K562 (cell line): ENCODE results near the gene STRA6. TPM values are rescaled to one million over a fixed set of nuclear protein-coding genes. Genes with fewer than 3 reads are reported as not detected.
A peak's percentile ranks its signal among the peaks of the same experiment; 100 is the strongest.

Experiments used
- ATAC-seq: fragments of 200-7000 bp; cut with Tn5 transposase; 3 replicates; pipeline ENCODE4 v1.9.1; 2020; ENCODE audit warnings: moderate library complexity
- BruUV-seq: library from RNA; stranded (reverse); fragments of 400-500 nt; replicated peaks from 2 replicates; lab custom pipeline; 2021; lab: Mats Ljungman, UMichigan
- CTCF ChIA-PET: fragments of 300-600 bp; formaldehyde crosslinking; extraction: SDS; loops from one replicate; lab custom pipeline; 2021; ENCODE audit warnings: low intra/inter-chr PET ratio; lab: Yijun Ruan, JAX
- POLR2A ChIA-PET: fragments of 300-600, 350-650 bp; sonication (Branson Sonifier 250); formaldehyde crosslinking; extraction: SDS; loops from one replicate; lab custom pipeline; 2021; ENCODE audit warnings: antibody characterized with exemption, inconsistent platforms; lab: Yijun Ruan, JAX
- DNase-seq, 4 experiments: peaks; one replicate each; pipeline versions ENCODE4 v3.0.0 to v3.0.0-alpha.2; 2011 to 2018; ENCODE audit warnings: low spot score in 3 of 4, mixed read lengths in 3 of 4; ENCODE audit errors: extremely low read depth in 1 of 4
- FAIRE-seq: peaks from 2 replicates; lab custom pipeline; 2011; peaks lifted over from hg19 to GRCh38; lab: Jason Lieb, UNC
- H2AFZ ChIP-seq: 2 replicates; pipeline ENCODE4 v1.6.0; 2011; ENCODE audit warnings: low read depth, low read length, control low read depth, inconsistent platforms
- H3K27ac ChIP-seq: fragments of 200-600 bp; 3 replicates; pipeline ENCODE4 v1.8.0; 2011; ENCODE audit warnings: low read depth, mild to moderate bottlenecking, control low read depth, inconsistent platforms, low read length, moderate library complexity, mixed read lengths; ENCODE audit errors: extremely low read depth
- H3K27me3 ChIP-seq, 2 experiments: fragments of 300-600 bp in 1 of 2; 2 replicates in 1 of 2; 3 replicates in 1 of 2; pipeline versions ENCODE4 v1.6.0 to v1.8.0; 2011; ENCODE audit warnings: inconsistent platforms in 2 of 2, low read length in 2 of 2, mild to moderate bottlenecking in 1 of 2, mixed read lengths in 1 of 2, moderate library complexity in 1 of 2; ENCODE audit not compliant: control insufficient read depth in 2 of 2, insufficient read depth in 2 of 2
- H3K36me3 ChIP-seq: fragments of 300-600 bp; 3 replicates; pipeline ENCODE4 v1.8.0; 2011; ENCODE audit warnings: mild to moderate bottlenecking, low read length, inconsistent platforms; ENCODE audit not compliant: control insufficient read depth, insufficient read depth
- H3K4me1 ChIP-seq, 2 experiments: fragments of 200-600 bp in 1 of 2; replicated peaks in 1 of 2; 2 replicates in 1 of 2; 3 replicates in 1 of 2; pipeline versions ENCODE4 v1.5.1 to v1.8.0; 2011; ENCODE audit warnings: inconsistent platforms in 2 of 2, low read length in 2 of 2, mild to moderate bottlenecking in 1 of 2, mixed read lengths in 1 of 2, moderate library complexity in 1 of 2; ENCODE audit not compliant: control insufficient read depth in 2 of 2, insufficient read depth in 2 of 2
- H3K4me2 ChIP-seq: 2 replicates; pipeline ENCODE4 v1.6.1; 2011; ENCODE audit warnings: low read length, control low read depth, inconsistent platforms, mixed read lengths; ENCODE audit not compliant: insufficient read depth
- H3K4me3 ChIP-seq: fragments of 200-600 bp; sonication (generic), shearing (Covaris generic); 2 replicates; pipeline ENCODE4 v1.5.1; 2016; ENCODE audit warnings: control low read depth, inconsistent platforms
- H3K79me2 ChIP-seq: fragments of 200-600 bp; 3 replicates; pipeline ENCODE4 v1.8.0; 2011; ENCODE audit warnings: low read length, inconsistent platforms; ENCODE audit not compliant: control insufficient read depth, insufficient read depth
- H3K9ac ChIP-seq, 2 experiments: 2 replicates each; pipeline versions ENCODE4 v1.6.0 to v1.6.1; 2011; ENCODE audit warnings: low read depth in 2 of 2, low read length in 2 of 2, control low read depth in 1 of 2, inconsistent platforms in 1 of 2, mild to moderate bottlenecking in 1 of 2, mixed read lengths in 1 of 2; ENCODE audit not compliant: insufficient read depth in 1 of 2
- H3K9me1 ChIP-seq: one replicate; pipeline ENCODE4 v1.6.0; 2011; ENCODE audit warnings: inconsistent platforms, mild to moderate bottlenecking, low read length, moderate library complexity; ENCODE audit not compliant: control insufficient read depth, insufficient read depth
- H3K9me3 ChIP-seq: replicated peaks from 2 replicates; pipeline ENCODE4 v1.5.1; 2011; ENCODE audit warnings: low read depth, low read length, inconsistent platforms; ENCODE audit not compliant: control insufficient read depth, insufficient read depth
- H4K20me1 ChIP-seq: replicated peaks from 2 replicates; pipeline ENCODE4 v1.6.1; 2011; ENCODE audit warnings: low read length, inconsistent platforms, mixed read lengths; ENCODE audit not compliant: control insufficient read depth, insufficient read depth
- BACH1 ChIP-seq: fragments of 200-800 bp; sonication (Bioruptor generic); IDR thresholded peaks from 2 replicates; pipeline ENCODE4 v1.6.1; 2016; ENCODE audit warnings: missing genetic modification characterization, missing compliant biosample characterization
- FOXJ3 ChIP-seq: sonication (generic); formaldehyde crosslinking; IDR thresholded peaks from 2 replicates; pipeline ENCODE4 v1.4.0; 2020; ENCODE audit warnings: mild to moderate bottlenecking, missing genetic modification reagents
- GATA2 ChIP-seq: sonication (generic); formaldehyde crosslinking; IDR thresholded peaks from 2 replicates; pipeline ENCODE4 v1.4.0; 2020; ENCODE audit warnings: mild to moderate bottlenecking, missing genetic modification reagents
- KLF13 ChIP-seq: fragments of 450-650 bp; IDR thresholded peaks from 2 replicates; pipeline ENCODE4 v1.6.1; 2016; ENCODE audit warnings: missing genetic modification characterization, low read depth, mild to moderate bottlenecking, missing compliant biosample characterization, moderate library complexity, borderline replicate concordance
- NEUROD1 ChIP-seq: fragments of 150-350 bp; IDR thresholded peaks from 2 replicates; pipeline ENCODE4 v1.6.1; 2014; ENCODE audit warnings: borderline replicate concordance, low read length, low read depth; ENCODE audit not compliant: partially characterized antibody
- TAF1 ChIP-seq: IDR thresholded peaks from 2 replicates; pipeline ENCODE4 v1.6.1; 2011; ENCODE audit warnings: mild to moderate bottlenecking, low read length, moderate library complexity; ENCODE audit not compliant: insufficient read depth, control insufficient read depth, severe bottlenecking; ENCODE audit errors: extremely low read depth
- TCF3 ChIP-seq: sonication (generic); formaldehyde crosslinking; IDR thresholded peaks from 2 replicates; pipeline ENCODE4 v1.4.0; 2020; ENCODE audit warnings: mild to moderate bottlenecking, missing genetic modification reagents
- ZFP36 ChIP-seq: fragments of 150-350 bp; IDR thresholded peaks from 2 replicates; pipeline ENCODE4 v1.6.1; 2018; ENCODE audit warnings: low read length, low read depth; ENCODE audit not compliant: partially characterized antibody
- ZNF174 ChIP-seq: fragments of 250-450 bp; sonication (Bioruptor Pico); IDR thresholded peaks from 2 replicates; pipeline ENCODE4 v1.4.0; 2020; ENCODE audit warnings: mild to moderate bottlenecking
- WGBS: fragments of 100-300 bp; shearing (Covaris generic); methylation state at CpG from one replicate; pipeline ENCODE4 v1.1.6; 2016; ENCODE audit warnings: low coverage, mixed read lengths; ENCODE audit not compliant: insufficient coverage; ENCODE audit errors: missing lambda C conversion rate; 5-methylcytosine and 5-hydroxymethylcytosine counted together
- in situ Hi-C: fragments of 300-500 bp; cut with MboI; formaldehyde crosslinking; loops from 4 replicates; pipeline ENCODE4 v1.15.0; 2018; ENCODE audit warnings: inconsistent platforms, mixed read lengths
- intact Hi-C: fragments of 100-400 bp; cut with micrococcal nuclease; formaldehyde crosslinking; loops from 2 replicates; pipeline ENCODE4 v1.14.2; 2022
- polyA plus RNA-seq, 8 experiments: library from polyadenylated mRNA; depleted of rRNA in 4 of 8; stranded (reverse) in 5 of 8; unstranded in 3 of 8; fragments of >200 nt; fragmentation: Nextera tagmentation in 2 of 8; fragmentation: Illumina TruSeq in 1 of 8; extraction: Ambion mirVana in 2 of 8; extraction: Trizol in 1 of 8; gene quantifications; 2 replicates each; pipeline versions ENCODE4 v1.2.1 to v1.2.3, GENCODE V29; 2011 to 2014; ENCODE audit warnings: inconsistent platforms in 1 of 8, missing spikeins in 1 of 8
- total RNA-seq, 7 experiments: library from RNA; depleted of rRNA in 6 of 7; stranded (reverse); fragments of >200 nt in 6 of 7; fragmentation: Illumina TruSeq in 2 of 7; extraction: Trizol in 2 of 7; gene quantifications; 2 replicates each; pipeline versions ENCODE4 v1.2.1 to v1.2.3, GENCODE V29; 2011 to 2021; ENCODE audit warnings: low replicate concordance in 1 of 7
- TF ChIP-seq, protein P1 (sequence below): IDR thresholded peaks from 3 replicates; pipeline ENCODE4 v1.6.1; 2011; ENCODE audit warnings: borderline replicate concordance, mild to moderate bottlenecking, moderate library complexity; ENCODE audit not compliant: insufficient read length; ENCODE audit errors: extremely low read depth
- TF ChIP-seq, protein P2 (sequence below): conservative IDR thresholded peaks from 2 replicates; pipeline ENCODE4 v1.6.1; 2011; ENCODE audit warnings: low read depth, mild to moderate bottlenecking, low read length; ENCODE audit not compliant: control insufficient read depth

The STRA6 gene
- total and polyA plus RNA-seq, 9 of the 15 experiments (the other 6 are each of a cell fraction or from before 2014, with no cell fraction given): 0.04 to 2.0 (median 0.43) TPM; not detected in 2

DNA sequence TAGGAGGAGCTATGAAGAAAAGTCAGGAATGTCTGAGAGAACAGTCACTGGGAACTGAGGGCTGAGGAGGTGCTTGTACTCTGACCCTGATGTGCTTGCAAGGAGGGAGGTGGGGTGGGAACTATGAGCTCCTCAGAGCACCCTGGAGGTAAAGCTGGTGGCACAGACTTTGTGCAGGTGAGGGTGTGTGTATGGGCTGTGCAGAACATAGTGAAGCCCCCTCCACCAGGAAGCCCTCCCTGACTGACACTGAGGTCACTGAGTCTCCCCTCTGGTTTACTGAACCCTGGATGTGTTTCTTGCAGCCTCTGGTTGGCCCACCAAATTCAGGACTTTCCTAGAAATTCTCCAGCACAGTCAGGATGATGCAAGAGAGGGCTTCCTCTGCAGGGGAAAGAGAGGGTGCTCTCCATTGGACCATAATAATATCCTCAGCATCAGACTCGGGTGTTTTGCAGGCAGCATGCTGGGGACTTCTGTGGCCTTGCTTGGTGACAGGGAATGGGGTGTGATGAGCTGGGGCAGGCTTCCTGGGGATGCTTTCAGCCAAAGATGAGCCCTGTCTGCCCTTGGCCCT lies 30.5 kb downstream of the STRA6 start:
- peaks cover 2% of the 10 kb centered on the region; the same call in 1 of the 2 replicates for H4K20me1 ChIP-seq
- CTCF ChIA-PET: no interaction called here
- no peaks in the 10 kb centered on the region for H3K9me1 ChIP-seq
- H2AFZ ChIP-seq: no peak overlapping the region
- FAIRE-seq (no peak), DNase-seq (no peak), ATAC-seq (no peak)
- H3K27ac ChIP-seq: no peak overlapping the region
- no peak overlapping the region for H3K4me3 ChIP-seq
- peaks cover 0 to 14% of the 10 kb centered on the region in 2 experiments; a peak in 2 of 5 replicates for H3K4me1 ChIP-seq
- no peak overlapping the region for H3K4me2 ChIP-seq
- 0% methylated on average over 1 of the region's 1 CpG for WGBS
- no peak overlapping the region for H3K9ac ChIP-seq
- in situ Hi-C loops (no loop called here), intact Hi-C loops (no loop called here)
- POLR2A ChIA-PET: no interaction called here
- no peaks in the 10 kb centered on the region for H3K9me3 ChIP-seq
- H3K36me3 ChIP-seq: no peaks in the 10 kb centered on the region
- no peaks in the 10 kb centered on the region for H3K79me2 ChIP-seq
- no TSS peak for BruUV-seq
- peaks cover 29 to 87% of the 10 kb centered on the region in 2 experiments; a peak in 4 of 5 replicates for H3K27me3 ChIP-seq
- TF ChIP-seq TAF1 (no peak), BACH1 (no peak), KLF13 (no peak), TCF3 (CRISPR knock-in tag) (no peak), ZNF174 (CRISPR knock-in tag) (no peak), FOXJ3 (CRISPR knock-in tag) (no peak), ZFP36 (peak; percentile 94), NEUROD1 (no peak), GATA2 (no peak)
- TF ChIP-seq, protein P1, sequence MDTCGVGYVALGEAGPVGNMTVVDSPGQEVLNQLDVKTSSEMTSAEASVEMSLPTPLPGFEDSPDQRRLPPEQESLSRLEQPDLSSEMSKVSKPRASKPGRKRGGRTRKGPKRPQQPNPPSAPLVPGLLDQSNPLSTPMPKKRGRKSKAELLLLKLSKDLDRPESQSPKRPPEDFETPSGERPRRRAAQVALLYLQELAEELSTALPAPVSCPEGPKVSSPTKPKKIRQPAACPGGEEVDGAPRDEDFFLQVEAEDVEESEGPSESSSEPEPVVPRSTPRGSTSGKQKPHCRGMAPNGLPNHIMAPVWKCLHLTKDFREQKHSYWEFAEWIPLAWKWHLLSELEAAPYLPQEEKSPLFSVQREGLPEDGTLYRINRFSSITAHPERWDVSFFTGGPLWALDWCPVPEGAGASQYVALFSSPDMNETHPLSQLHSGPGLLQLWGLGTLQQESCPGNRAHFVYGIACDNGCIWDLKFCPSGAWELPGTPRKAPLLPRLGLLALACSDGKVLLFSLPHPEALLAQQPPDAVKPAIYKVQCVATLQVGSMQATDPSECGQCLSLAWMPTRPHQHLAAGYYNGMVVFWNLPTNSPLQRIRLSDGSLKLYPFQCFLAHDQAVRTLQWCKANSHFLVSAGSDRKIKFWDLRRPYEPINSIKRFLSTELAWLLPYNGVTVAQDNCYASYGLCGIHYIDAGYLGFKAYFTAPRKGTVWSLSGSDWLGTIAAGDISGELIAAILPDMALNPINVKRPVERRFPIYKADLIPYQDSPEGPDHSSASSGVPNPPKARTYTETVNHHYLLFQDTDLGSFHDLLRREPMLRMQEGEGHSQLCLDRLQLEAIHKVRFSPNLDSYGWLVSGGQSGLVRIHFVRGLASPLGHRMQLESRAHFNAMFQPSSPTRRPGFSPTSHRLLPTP: peak; percentile 7
- TF ChIP-seq, protein P2, sequence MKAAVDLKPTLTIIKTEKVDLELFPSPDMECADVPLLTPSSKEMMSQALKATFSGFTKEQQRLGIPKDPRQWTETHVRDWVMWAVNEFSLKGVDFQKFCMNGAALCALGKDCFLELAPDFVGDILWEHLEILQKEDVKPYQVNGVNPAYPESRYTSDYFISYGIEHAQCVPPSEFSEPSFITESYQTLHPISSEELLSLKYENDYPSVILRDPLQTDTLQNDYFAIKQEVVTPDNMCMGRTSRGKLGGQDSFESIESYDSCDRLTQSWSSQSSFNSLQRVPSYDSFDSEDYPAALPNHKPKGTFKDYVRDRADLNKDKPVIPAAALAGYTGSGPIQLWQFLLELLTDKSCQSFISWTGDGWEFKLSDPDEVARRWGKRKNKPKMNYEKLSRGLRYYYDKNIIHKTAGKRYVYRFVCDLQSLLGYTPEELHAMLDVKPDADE: no peak
